Measurements from ENCODE around the gene SLC17A5. TPM values are rescaled to one million over a fixed set of nuclear protein-coding genes. Genes with fewer than 3 reads are reported as not detected.
"Not testable (repeated sequence)": the region's sequence is repeated elsewhere in the genome, so short reads cannot be mapped to it uniquely, and the experiment has no call there.

SLC17A5 gene
- total and polyA plus RNA-seq, 2 donors (not counting 1 experiment from before 2014, with no cell fraction given) = 2.1 to 8.0 TPM

DNA sequence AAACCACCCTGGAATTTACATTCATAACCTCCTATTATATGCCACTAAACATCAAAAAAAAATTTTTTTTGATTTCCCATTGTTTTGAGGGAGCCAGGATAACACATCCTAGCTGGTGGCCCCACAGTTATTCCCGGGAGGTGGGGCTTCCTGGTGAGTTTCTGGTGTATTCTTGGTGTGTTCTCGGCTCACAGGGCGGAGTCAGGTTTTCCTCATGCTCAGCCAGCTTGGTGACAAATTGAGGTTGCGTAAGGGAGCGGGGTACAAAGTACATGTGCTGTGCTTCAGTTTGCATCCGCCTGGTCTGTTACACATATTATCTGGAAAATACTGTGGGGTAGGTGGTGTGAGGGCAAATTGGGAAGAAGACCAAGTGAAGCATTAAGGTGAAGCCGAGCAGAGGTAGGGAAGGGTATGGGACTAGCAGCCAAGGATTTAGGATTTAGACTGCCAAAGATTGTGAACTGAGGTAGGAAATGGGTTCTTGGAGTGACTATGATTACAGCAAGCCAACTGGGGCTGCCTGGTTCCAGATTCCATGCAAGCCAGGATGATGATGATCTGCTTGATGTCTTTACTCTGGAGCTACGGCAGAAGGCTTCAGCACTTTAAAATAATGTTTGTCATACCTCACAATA lies 86.7 kb downstream of the SLC17A5 start:
- H3K27ac ChIP-seq (ENCODE audit: low read length in 2 of 2) = no peak overlapping the region
- H3K36me3 ChIP-seq (replicated peaks in 1 of 2; ENCODE audit: control extremely low read depth in 1 of 2, control insufficient read depth in 1 of 2, extremely low read depth in 1 of 2, insufficient read depth in 2 of 2, low read length in 1 of 2) = no peaks in the 10 kb centered on the region
- no peak overlapping the region for H3K4me3 Mint-ChIP-seq
- no peak overlapping the region for H3K4me3 ChIP-seq (ENCODE audit: control extremely low read depth in 1 of 5, extremely low read depth in 1 of 5, insufficient read depth in 1 of 5, low read depth in 2 of 5, low read length in 4 of 5)
- CTCF ChIA-PET = interaction anchor here (1.8 kb wide), 1 partner anchor 13 kb away, joined by 9 read pairs; no protein-coding TSS in a partner anchor
- H3K27me3 ChIP-seq (replicated peaks in 1 of 4; ENCODE audit: control extremely low read depth in 1 of 4, control insufficient read depth in 3 of 4, insufficient read depth in 4 of 4, low read length in 3 of 4) = no peaks in the 10 kb centered on the region
- H3K4me2 ChIP-seq (replicated peaks; ENCODE audit: low read depth, low read length, poor library complexity, severe bottlenecking) = no peak overlapping the region
- no peaks in the 10 kb centered on the region for H3K79me2 ChIP-seq (ENCODE audit: control insufficient read depth, insufficient read depth, low read length)
- H3K9ac ChIP-seq (ENCODE audit: low read length) = no peak overlapping the region
- H3K4me1 Mint-ChIP-seq = peaks cover 5% of the 10 kb centered on the region
- WGBS (ENCODE audit: insufficient coverage) = 84% methylated on average over 7 of the region's 8 CpGs
- no peaks in the 10 kb centered on the region for H4K20me1 ChIP-seq (ENCODE audit: control insufficient read depth, insufficient read depth, low read length, poor library complexity, severe bottlenecking)
- H3K27ac Mint-ChIP-seq = no peak overlapping the region
- POLR2A ChIA-PET = no interaction called here
- DNase-seq = no peak
- no peaks in the 10 kb centered on the region for H3K27me3 Mint-ChIP-seq
- H3K4me1 ChIP-seq (ENCODE audit: control insufficient read depth in 2 of 2, insufficient read depth in 2 of 2, low read length in 2 of 2) = no peaks in the 10 kb centered on the region
- H3K9me3 ChIP-seq (ENCODE audit: control extremely low read depth in 1 of 3, control insufficient read depth in 2 of 3, insufficient read depth in 1 of 3, low read length in 2 of 3) = peaks cover 0 to 4% (median 0%) of the 10 kb centered on the region in 3 donors
- no peak for TF ChIP-seq CTCF (IDR thresholded peaks at IDR 0.05)
- TF ChIP-seq EZH2 (IDR thresholded peaks at IDR 0.05; ENCODE audit: borderline replicate concordance, insufficient read depth, low read depth, low read length, poor library complexity, severe bottlenecking) = no peak
- no peak for ATAC-seq (ENCODE audit: low read depth)
- no peak overlapping the region for H2AFZ ChIP-seq (ENCODE audit: insufficient read depth, low read depth, low read length, poor library complexity, severe bottlenecking)
- intact Hi-C loops (cut with micrococcal nuclease) = no loop called here
- H3K9me3 Mint-ChIP-seq (ENCODE audit: insufficient read depth) = no peaks in the 10 kb centered on the region

- H3K9me3 ChIP-seq (ENCODE audit: control extremely low read depth in 1 of 3, control insufficient read depth in 2 of 3, insufficient read depth in 1 of 3, low read length in 2 of 3); H3K27ac ChIP-seq (ENCODE audit: low read length in 2 of 2); H3K79me2 ChIP-seq (ENCODE audit: control insufficient read depth, insufficient read depth, low read length); H4K20me1 ChIP-seq (ENCODE audit: control insufficient read depth, insufficient read depth, low read length, poor library complexity, severe bottlenecking); H3K4me3 ChIP-seq (ENCODE audit: control extremely low read depth in 1 of 5, extremely low read depth in 1 of 5, insufficient read depth in 1 of 5, low read depth in 2 of 5, low read length in 4 of 5); H3K4me2 ChIP-seq (replicated peaks; ENCODE audit: low read depth, low read length, poor library complexity, severe bottlenecking); H3K27ac Mint-ChIP-seq; H3K4me1 ChIP-seq (ENCODE audit: control insufficient read depth in 2 of 2, insufficient read depth in 2 of 2, low read length in 2 of 2); H3K27me3 Mint-ChIP-seq; POLR2A ChIA-PET; H3K36me3 ChIP-seq (replicated peaks in 1 of 2; ENCODE audit: control extremely low read depth in 1 of 2, control insufficient read depth in 1 of 2, extremely low read depth in 1 of 2, insufficient read depth in 2 of 2, low read length in 1 of 2); H3K27me3 ChIP-seq (replicated peaks in 1 of 4; ENCODE audit: control extremely low read depth in 1 of 4, control insufficient read depth in 3 of 4, insufficient read depth in 4 of 4, low read length in 3 of 4); H2AFZ ChIP-seq (ENCODE audit: insufficient read depth, low read depth, low read length, poor library complexity, severe bottlenecking); H3K9me3 Mint-ChIP-seq (ENCODE audit: insufficient read depth); H3K4me3 Mint-ChIP-seq; H3K4me1 Mint-ChIP-seq; intact Hi-C loops (cut with micrococcal nuclease); H3K9ac ChIP-seq (ENCODE audit: low read length); ATAC-seq (ENCODE audit: low read depth); DNase-seq: not testable (repeated sequence)
- no CpG with 5 or more reads among the region's 2 CpGs for WGBS (ENCODE audit: insufficient coverage)
- CTCF ChIA-PET = interaction anchor here (1.8 kb wide), 1 partner anchor 14 kb away, joined by 9 read pairs; no protein-coding TSS in a partner anchor
Observed at GRCh38 chr6:73566486-73566871, 87.3 kb downstream of the SLC17A5 start.
